ENCODE measurements around the gene ISCU.
A peak's percentile ranks its signal among the peaks of the same experiment; 100 is the strongest.
"Not testable (repeated sequence)": the region's sequence is repeated elsewhere in the genome, so short reads cannot be mapped to it uniquely, and the experiment has no call there.

The ISCU gene

GRCh38 chr12:108618079-108618952 is 55.9 kb downstream of the ISCU start:
- DNase-seq (ENCODE audit: low read depth): peak; percentile 73

- DNase-seq (ENCODE audit: low read depth): not testable (repeated sequence)
Observed at GRCh38 chr12:108618953-108619274, 56.5 kb downstream of the ISCU start.

All from amniotic epithelial cell (primary cell).